Neural cell (in vitro differentiated cells): ENCODE results near the gene ZNF22. TPM values are rescaled to one million over a fixed set of nuclear protein-coding genes. Genes with fewer than 3 reads are reported as not detected.

ENCODE experiments used
- H2AFZ ChIP-seq: fragments of 200-600, 300-800 bp; sonication (generic), shearing (Covaris generic); 2 replicates; pipeline ENCODE4 v1.6.0; 2014; ENCODE audit warnings: low read depth, mild to moderate bottlenecking, antibody characterized with exemption, low read length, moderate library complexity
- H3F3A ChIP-seq: fragments of 200-600 bp; shearing (Covaris generic); 2 replicates; pipeline ENCODE4 v1.6.1; 2016; ENCODE audit warnings: mild to moderate bottlenecking, moderate library complexity, mixed read lengths, antibody characterized with exemption, low read length; ENCODE audit not compliant: insufficient read depth, poor library complexity, severe bottlenecking
- H3K27ac ChIP-seq: fragments of 200-600, 300-800 bp; sonication (generic), shearing (Covaris generic); 2 replicates; pipeline ENCODE4 v1.5.1; 2014; ENCODE audit warnings: mild to moderate bottlenecking, low read length, moderate library complexity
- H3K27me3 ChIP-seq: fragments of 300-800, 200-600 bp; sonication (generic), shearing (Covaris generic); 2 replicates; pipeline ENCODE4 v1.6.0; 2014; ENCODE audit warnings: mild to moderate bottlenecking, low read depth, low read length, moderate library complexity; ENCODE audit not compliant: insufficient read depth
- H3K36me3 ChIP-seq: fragments of 300-800, 200-600 bp; sonication (generic), shearing (Covaris generic); 2 replicates; pipeline ENCODE4 v1.5.1; 2014; ENCODE audit warnings: mild to moderate bottlenecking, antibody characterized with exemption, low read length, moderate library complexity; ENCODE audit not compliant: insufficient read depth
- H3K4me2 ChIP-seq: fragments of 300-800, 200-600 bp; sonication (generic), shearing (Covaris generic); 2 replicates; pipeline ENCODE4 v1.6.0; 2014; ENCODE audit warnings: mild to moderate bottlenecking, low read length
- H3K4me3 ChIP-seq: fragments of 300-800, 200-600 bp; sonication (generic), shearing (Covaris generic); 2 replicates; pipeline ENCODE4 v1.5.1; 2014; ENCODE audit warnings: mild to moderate bottlenecking, low read length, moderate library complexity
- H3K79me2 ChIP-seq: fragments of 200-600 bp; shearing (Covaris generic); replicated peaks from 2 replicates; pipeline ENCODE4 v1.6.0; 2014; ENCODE audit warnings: mild to moderate bottlenecking, low read length, moderate library complexity; ENCODE audit not compliant: insufficient read depth
- H3K9ac ChIP-seq: fragments of 300-800, 200-600 bp; sonication (generic), shearing (Covaris generic); 2 replicates; pipeline ENCODE4 v1.6.1; 2016; ENCODE audit warnings: mild to moderate bottlenecking, low read length, mixed read lengths
- H3K9me2 ChIP-seq: fragments of 200-600 bp; shearing (Covaris generic); 2 replicates; pipeline ENCODE4 v1.6.1; 2016; ENCODE audit warnings: mild to moderate bottlenecking, low read length, mixed read lengths; ENCODE audit not compliant: insufficient read depth
- H3K9me3 ChIP-seq: fragments of 200-600, 300-800 bp; sonication (generic), shearing (Covaris generic); 2 replicates; pipeline ENCODE4 v1.6.1; 2016; ENCODE audit warnings: mild to moderate bottlenecking, mixed run types, low read length, moderate library complexity, mixed read lengths
- H4K20me1 ChIP-seq: fragments of 200-600 bp; shearing (Covaris generic); 2 replicates; pipeline ENCODE4 v1.6.1; 2016; ENCODE audit warnings: mild to moderate bottlenecking, mixed run types; ENCODE audit not compliant: insufficient read depth
- EP300 ChIP-seq: fragments of 450-650 bp; conservative IDR thresholded peaks from 2 replicates; pipeline ENCODE4 v1.6.1; 2014; ENCODE audit warnings: antibody characterized with exemption, mild to moderate bottlenecking, moderate library complexity; ENCODE audit not compliant: poor library complexity, severe bottlenecking
- EZH2 ChIP-seq: fragments of 200-600, 300-800 bp; shearing (Covaris generic), sonication (generic); IDR thresholded peaks from 2 replicates; pipeline ENCODE4 v1.6.1; 2014; ENCODE audit warnings: antibody characterized with exemption, low read length, borderline replicate concordance, mild to moderate bottlenecking; ENCODE audit not compliant: insufficient read depth, poor library complexity, severe bottlenecking
- MXI1 ChIP-seq: fragments of 450-650 bp; conservative IDR thresholded peaks from 2 replicates; pipeline ENCODE4 v1.6.1; 2014; ENCODE audit warnings: antibody characterized with exemption, mild to moderate bottlenecking; ENCODE audit not compliant: poor library complexity, severe bottlenecking
- POLR2AphosphoS5 ChIP-seq: IDR thresholded peaks from 2 replicates; pipeline ENCODE4 v1.6.1; 2012
- RAD21 ChIP-seq: fragments of 450-650 bp; conservative IDR thresholded peaks from 2 replicates; pipeline ENCODE4 v1.6.1; 2014; ENCODE audit warnings: antibody characterized with exemption, mild to moderate bottlenecking, moderate library complexity
- REST ChIP-seq: IDR thresholded peaks from 2 replicates; pipeline ENCODE4 v1.6.1; 2012; ENCODE audit warnings: borderline replicate concordance
- SMC3 ChIP-seq: fragments of 450-650 bp; conservative IDR thresholded peaks from 2 replicates; pipeline ENCODE4 v1.6.1; 2014; ENCODE audit warnings: antibody characterized with exemption, mild to moderate bottlenecking, moderate library complexity; ENCODE audit not compliant: poor library complexity
- TAF1 ChIP-seq: IDR thresholded peaks from 2 replicates; pipeline ENCODE4 v1.6.1; 2012; ENCODE audit warnings: low read depth
- polyA plus RNA-seq: library from polyadenylated mRNA; depleted of rRNA; stranded (reverse); fragments of >200 nt; gene quantifications from 2 replicates; pipeline ENCODE4 v1.2.3, GENCODE V29; 2014
- TF ChIP-seq, protein P1 (sequence below): fragments of 450-650 bp; IDR thresholded peaks from 2 replicates; pipeline ENCODE4 v1.5.1; 2014; ENCODE audit warnings: antibody characterized with exemption, mild to moderate bottlenecking, moderate library complexity; ENCODE audit not compliant: poor library complexity, severe bottlenecking

Gene ZNF22
- polyA plus RNA-seq, 1 donor from 2014 or later, result 32.9 TPM

GRCh38 chr10:44993226-44993921 is 7.3 kb upstream of the ZNF22 start:
- Histone ChIP-seq H4K20me1 (no peaks in the 10 kb centered on the region), H3K27ac (no peak overlapping the region), H3K9ac (no peak overlapping the region), H3K27me3 (no peaks in the 10 kb centered on the region), H3K9me3 (no peaks in the 10 kb centered on the region), H2AFZ (no peak overlapping the region), H3K9me2 (no peaks in the 10 kb centered on the region), H3K79me2 (no peaks in the 10 kb centered on the region), H3K36me3 (no peaks in the 10 kb centered on the region), H3K4me3 (no peak overlapping the region), H3K4me2 (no peak overlapping the region), H3F3A (no peaks in the 10 kb centered on the region)
- TF ChIP-seq, protein P1, sequence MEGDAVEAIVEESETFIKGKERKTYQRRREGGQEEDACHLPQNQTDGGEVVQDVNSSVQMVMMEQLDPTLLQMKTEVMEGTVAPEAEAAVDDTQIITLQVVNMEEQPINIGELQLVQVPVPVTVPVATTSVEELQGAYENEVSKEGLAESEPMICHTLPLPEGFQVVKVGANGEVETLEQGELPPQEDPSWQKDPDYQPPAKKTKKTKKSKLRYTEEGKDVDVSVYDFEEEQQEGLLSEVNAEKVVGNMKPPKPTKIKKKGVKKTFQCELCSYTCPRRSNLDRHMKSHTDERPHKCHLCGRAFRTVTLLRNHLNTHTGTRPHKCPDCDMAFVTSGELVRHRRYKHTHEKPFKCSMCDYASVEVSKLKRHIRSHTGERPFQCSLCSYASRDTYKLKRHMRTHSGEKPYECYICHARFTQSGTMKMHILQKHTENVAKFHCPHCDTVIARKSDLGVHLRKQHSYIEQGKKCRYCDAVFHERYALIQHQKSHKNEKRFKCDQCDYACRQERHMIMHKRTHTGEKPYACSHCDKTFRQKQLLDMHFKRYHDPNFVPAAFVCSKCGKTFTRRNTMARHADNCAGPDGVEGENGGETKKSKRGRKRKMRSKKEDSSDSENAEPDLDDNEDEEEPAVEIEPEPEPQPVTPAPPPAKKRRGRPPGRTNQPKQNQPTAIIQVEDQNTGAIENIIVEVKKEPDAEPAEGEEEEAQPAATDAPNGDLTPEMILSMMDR, result no peak
- TF ChIP-seq RAD21 (no peak), TAF1 (no peak), EZH2 (no peak), SMC3 (no peak)

- no peak overlapping the region for H3K4me3 ChIP-seq
- no peaks in the 10 kb centered on the region for H3K79me2 ChIP-seq
- no peaks in the 10 kb centered on the region for H3K9me3 ChIP-seq
- no peaks in the 10 kb centered on the region for H3K27me3 ChIP-seq
- H2AFZ ChIP-seq, result no peak overlapping the region
- no peaks in the 10 kb centered on the region for H3K36me3 ChIP-seq
- H3K9ac ChIP-seq, result no peak overlapping the region
- no peaks in the 10 kb centered on the region for H3F3A ChIP-seq
- H3K27ac ChIP-seq, result no peak overlapping the region
- no peaks in the 10 kb centered on the region for H3K9me2 ChIP-seq
- H4K20me1 ChIP-seq, result no peaks in the 10 kb centered on the region
- H3K4me2 ChIP-seq, result no peak overlapping the region
- no peak for TF ChIP-seq POLR2AphosphoS5
- TF ChIP-seq, protein P1, result peak; percentile 10
- no peak for TF ChIP-seq REST
- no peak for TF ChIP-seq EP300
- TF ChIP-seq TAF1, result no peak
- TF ChIP-seq MXI1, result no peak
- TF ChIP-seq RAD21, result no peak
- no peak for TF ChIP-seq SMC3
- TF ChIP-seq EZH2, result no peak
Observed at GRCh38 chr10:44993922-44994751, 6.6 kb upstream of the ZNF22 start.
